LoVo (cell line): Measurements from ENCODE around the gene ARMC5.
"Not testable (repeated sequence)": the region's sequence is repeated elsewhere in the genome, so short reads cannot be mapped to it uniquely, and the experiment has no call there.

Experiments used
- DNase-seq: peaks from one replicate; pipeline ENCODE4 v3.0.0-alpha.2; 2016; ENCODE audit warnings: low spot score

The ARMC5 gene

DNA sequence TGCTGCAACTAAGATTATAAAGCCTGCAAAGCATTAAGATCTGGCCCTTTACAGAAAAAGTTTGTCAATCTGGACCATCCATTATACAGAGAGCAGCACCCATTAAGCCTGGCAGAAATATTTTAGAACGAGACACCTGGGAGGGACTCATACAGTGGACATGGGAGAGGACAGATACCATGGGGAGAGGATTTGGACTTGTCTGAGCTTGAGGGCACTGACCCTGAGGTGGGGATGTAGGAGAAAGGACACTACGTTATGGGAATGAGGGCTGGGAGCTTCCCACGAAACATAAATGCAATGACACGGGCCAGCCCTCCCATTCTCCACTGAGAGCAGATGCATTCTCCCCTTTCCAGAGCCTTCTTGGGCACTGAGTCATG is 42.7 kb downstream of the ARMC5 start:
- no peak for DNase-seq

DNA sequence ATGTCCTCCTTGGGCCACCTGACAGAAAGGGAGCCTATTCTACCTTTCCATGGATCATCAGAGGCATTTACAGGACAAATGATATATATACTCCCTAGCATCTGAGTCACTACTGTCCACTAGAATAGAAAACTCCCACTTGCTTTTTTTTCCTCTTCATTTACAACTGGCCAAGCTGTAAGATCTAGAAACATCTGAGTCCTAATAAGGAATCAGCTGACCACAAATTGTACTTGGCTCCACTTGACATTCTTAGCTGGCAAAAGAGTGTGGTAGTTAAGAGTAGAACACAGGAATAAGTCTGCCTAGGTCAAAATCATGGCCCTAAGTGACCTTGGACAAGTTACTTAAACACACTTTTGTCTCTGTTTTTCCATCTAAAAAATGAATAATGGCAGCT is 43.7 kb downstream of the ARMC5 start:
- DNase-seq = no peak

DNA sequence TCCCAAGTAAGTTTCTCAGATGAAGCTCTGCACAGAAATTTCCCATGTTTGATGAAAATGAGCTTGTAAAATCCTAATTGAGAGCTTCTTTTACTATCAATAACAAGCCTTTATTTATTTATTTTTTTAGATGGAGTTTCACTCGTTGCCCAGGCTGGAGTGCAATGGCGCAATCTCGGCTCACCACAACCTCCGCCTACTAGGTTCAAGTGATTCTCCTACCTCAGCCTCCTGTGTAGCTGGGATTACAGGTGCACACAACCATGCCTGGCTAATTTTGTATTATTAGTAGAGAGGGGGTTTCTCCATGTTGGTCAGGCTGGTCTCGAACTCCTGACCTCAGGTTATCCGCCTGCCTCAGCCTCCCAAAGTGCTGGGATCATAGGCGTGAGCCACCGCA is 44.3 kb downstream of the ARMC5 start:
- not testable (repeated sequence) for DNase-seq

DNA sequence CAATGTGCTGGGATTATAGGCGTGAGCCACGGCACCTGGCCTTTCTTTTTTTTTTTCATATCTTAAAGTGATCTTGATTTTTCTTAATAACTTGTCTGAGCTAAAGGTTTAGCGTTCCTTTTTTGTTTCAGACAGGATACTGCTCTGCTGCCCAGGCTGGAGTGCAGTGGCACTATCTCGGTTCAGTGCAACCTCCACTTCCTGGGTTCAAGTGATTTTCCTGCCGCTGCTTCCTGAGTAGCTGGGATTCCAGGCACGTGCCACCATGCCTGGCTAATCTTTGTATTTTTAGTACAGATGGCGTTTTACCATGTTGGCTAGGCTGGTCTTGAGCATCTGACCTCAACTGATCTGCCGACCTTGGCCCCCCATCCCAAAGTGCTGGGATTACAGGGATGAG is 44.9 kb downstream of the ARMC5 start:
- DNase-seq = no peak

DNA sequence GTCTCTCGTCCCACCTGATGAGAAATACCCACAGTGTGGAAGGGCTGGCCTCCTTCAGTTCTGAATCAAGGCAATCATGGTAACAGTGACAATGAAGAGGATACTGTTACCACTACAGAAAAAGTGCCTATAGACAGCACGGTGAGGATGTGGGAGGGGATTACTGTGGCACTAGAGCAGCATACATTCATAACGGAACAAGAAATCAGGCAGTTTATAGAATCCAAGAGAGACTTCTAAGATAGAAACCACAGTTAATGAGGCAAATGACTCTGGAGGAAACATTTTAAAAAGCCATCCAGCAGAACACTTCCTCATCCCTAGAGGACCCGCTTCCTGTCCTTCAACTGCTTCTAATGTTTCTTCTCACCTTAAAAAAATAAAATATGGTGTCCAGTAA is 46.2 kb downstream of the ARMC5 start:
- DNase-seq = no peak

DNA sequence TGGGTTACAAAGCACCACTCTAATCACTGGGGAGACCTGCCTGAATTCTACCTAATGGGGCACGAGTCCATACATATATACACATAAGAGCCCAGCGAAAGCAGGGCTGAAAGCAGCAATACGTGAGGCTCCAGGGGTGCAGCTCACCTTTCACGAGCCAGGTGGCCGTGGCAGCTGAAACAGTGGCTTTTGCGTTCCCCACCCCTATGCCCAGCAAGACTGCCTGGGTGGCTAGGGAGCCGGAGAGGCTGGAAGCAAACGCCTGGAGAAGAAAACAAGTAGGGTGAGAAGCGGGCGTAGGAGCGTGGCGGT is 48.3 kb downstream of the ARMC5 start:
- no peak for DNase-seq

DNA sequence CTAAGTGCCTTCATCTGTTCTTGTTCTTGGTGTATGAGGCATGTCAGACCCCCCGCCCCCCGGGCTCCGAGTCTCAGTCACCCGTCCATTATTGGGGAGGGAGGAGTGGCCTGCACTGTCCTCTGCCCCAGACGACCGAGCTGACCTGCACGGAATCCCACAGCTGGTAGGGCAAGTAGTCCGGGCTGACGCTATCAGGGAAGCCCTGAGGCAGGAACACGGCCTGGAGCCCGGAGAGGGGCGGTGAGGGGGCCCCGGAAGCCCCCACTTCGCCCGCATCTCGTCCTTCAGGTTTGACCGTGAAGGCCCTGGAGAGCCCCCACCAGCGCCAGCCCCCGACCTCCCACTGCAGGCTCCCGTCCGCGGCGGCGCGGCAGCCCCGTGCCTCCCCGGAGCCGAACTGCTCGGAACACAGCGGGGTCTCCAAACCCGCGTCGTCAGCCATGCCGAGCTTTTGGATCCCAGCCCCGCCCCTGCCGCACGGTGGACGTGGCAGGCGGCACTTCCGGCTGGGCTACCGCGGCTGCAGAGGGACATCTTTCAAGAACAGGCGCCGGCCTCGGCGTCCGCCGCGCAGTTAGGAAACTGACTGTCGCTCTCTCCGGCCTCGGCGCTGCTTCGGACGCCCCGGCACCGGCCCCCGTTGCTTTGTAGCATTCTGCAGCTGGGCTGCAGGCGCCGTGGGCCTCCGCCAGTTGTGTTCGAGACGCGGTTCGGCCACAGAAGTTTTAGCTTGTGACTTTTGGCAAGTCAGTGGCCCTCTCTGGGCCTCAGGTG is 48.8 kb downstream of the ARMC5 start, which contains the start of gene RUSF1:
Gene RUSF1, minus strand, starts transcription at position 463 of the 777 bp plus-strand sequence. Its CDS starts 18 bp downstream, at position 445.
- peak; percentile 85 for DNase-seq

DNA sequence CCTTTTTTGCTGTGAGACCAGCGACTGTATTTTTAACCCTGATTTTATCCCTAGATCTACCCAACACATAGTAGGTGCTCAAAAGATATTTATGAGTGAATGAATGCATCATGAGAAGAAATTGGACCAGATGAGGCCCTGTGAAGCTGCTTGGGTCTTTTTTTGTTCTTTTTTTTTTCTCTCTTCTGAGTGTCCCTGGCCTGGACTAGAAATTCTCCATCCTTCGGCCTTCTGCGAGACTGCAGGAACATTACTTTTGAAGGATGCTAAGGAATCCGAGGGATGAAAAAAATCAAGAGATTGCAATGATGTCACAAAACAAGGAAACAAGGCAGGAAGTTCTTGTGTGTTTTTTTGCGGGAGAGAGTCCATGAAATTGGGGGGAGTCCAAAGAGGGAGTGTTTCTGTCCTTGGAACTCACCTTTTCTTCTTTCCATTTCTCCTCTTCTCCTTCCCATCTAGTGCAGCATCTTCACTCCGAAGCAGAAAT is 49.5 kb downstream of the ARMC5 start:
- peak; percentile 30 for DNase-seq

DNA sequence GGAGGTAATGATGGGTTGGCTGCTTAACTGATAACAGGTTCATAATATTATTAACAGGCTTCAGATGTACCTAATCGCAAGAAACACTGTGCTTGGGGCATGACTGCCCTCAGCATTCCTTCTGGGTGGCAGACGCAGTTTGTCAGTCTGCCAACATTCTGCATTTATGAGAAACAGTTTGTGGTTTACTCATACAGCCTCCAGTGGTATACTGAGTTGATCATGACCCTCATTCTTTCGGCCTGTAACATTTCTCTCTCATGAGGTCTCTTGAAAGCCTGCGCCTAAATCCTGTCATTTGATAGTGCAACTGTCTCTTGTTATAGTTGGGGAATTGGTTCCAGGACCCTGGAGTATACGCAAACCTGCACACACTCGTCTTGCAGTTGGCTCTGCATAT is 53.8 kb downstream of the ARMC5 start:
- DNase-seq = no peak

DNA sequence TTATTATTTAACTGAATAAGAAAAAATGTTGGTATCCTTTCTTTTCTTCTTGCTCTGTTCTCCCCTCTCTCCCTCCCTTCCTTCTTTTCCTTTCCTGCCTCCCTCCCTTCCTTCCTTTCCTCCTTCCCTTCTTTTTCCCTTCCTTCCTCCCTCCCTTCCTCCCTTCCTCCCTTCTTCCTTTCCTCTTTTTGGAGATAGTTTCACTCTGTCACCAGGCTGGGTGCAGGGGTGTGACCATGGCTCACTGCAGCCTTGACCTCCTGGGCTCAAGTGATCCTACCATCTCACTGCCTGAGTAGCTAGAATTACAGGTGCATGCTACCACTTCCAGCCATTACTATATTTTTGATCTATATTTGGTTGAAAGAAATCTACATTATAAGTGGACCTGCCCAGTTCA is 54.6 kb downstream of the ARMC5 start:
- no peak for DNase-seq
